ENCODE results near the gene C1orf159. TPM values are rescaled to one million over a fixed set of nuclear protein-coding genes. Genes with fewer than 3 reads are reported as not detected.

C1orf159 gene
- total RNA-seq, 3 donors from 2014 or later = 18.4 to 25.3 (median 24.0) TPM

GRCh38 chr1:1136547-1137230, 20.8 kb upstream of the C1orf159 start:
- intact Hi-C loops (cut with DNase I, micrococcal nuclease) = no loop called here
- peak; percentile 91 to 93 (median 91) for DNase-seq
- H3K4me1 ChIP-seq (ENCODE audit: low read depth) = peaks cover 34% of the 10 kb centered on the region
- TF ChIP-seq CTCF (IDR thresholded peaks at IDR 0.05) = no peak
- no peaks in the 10 kb centered on the region for H3K9me3 ChIP-seq
- no peak overlapping the region for H3K4me3 ChIP-seq
- peak; percentile 76 for ATAC-seq
- no peaks in the 10 kb centered on the region for H3K36me3 ChIP-seq (ENCODE audit: low read depth)

GRCh38 chr1:1135339-1136136, 19.6 kb upstream of the C1orf159 start:
- no peak for TF ChIP-seq CTCF (IDR thresholded peaks at IDR 0.05)
- no peak overlapping the region for H3K4me3 ChIP-seq
- H3K9me3 ChIP-seq = no peaks in the 10 kb centered on the region
- no peaks in the 10 kb centered on the region for H3K36me3 ChIP-seq (ENCODE audit: low read depth)
- H3K4me1 ChIP-seq (ENCODE audit: low read depth) = peaks cover 36% of the 10 kb centered on the region
- intact Hi-C loops (cut with DNase I, micrococcal nuclease) = no loop called here
- peak in 2 of 3 donors; percentile 58 to 59 for DNase-seq
- no peak for ATAC-seq

- intact Hi-C loops (cut with DNase I, micrococcal nuclease) = no loop called here
- peak in 1 of 3 donors; percentile 54 for DNase-seq
- H3K4me3 ChIP-seq = no peak overlapping the region
- no peaks in the 10 kb centered on the region for H3K9me3 ChIP-seq
- no peak for ATAC-seq
- no peaks in the 10 kb centered on the region for H3K36me3 ChIP-seq (ENCODE audit: low read depth)
- peaks cover 36% of the 10 kb centered on the region for H3K4me1 ChIP-seq (ENCODE audit: low read depth)
- TF ChIP-seq CTCF (IDR thresholded peaks at IDR 0.05) = no peak
These were observed 18.5 kb upstream of the C1orf159 start for GRCh38 chr1:1134300-1134970.

GRCh38 chr1:1132956-1133750, 17.3 kb upstream of the C1orf159 start:
- DNase-seq (peak; percentile 88), ATAC-seq (peak; percentile 53)
- TF ChIP-seq CTCF (IDR thresholded peaks at IDR 0.05) = no peak
- intact Hi-C loops (cut with DNase I, micrococcal nuclease) = no loop called here
- H3K4me1 ChIP-seq (ENCODE audit: low read depth) = peaks cover 36% of the 10 kb centered on the region
- no peaks in the 10 kb centered on the region for H3K36me3 ChIP-seq (ENCODE audit: low read depth)
- H3K9me3 ChIP-seq = no peaks in the 10 kb centered on the region
- H3K4me3 ChIP-seq = no peak overlapping the region
